GM21526 (cell line): ENCODE data around the gene VAMP5.
A peak's percentile ranks its signal among the peaks of the same experiment; 100 is the strongest.
"Not testable (repeated sequence)": the region's sequence is repeated elsewhere in the genome, so short reads cannot be mapped to it uniquely, and the experiment has no call there.

Experiments
- ATAC-seq: cut with Tn5 transposase; IDR thresholded peaks from one replicate; pipeline ENCODE4 v1.9.1; 2021; ENCODE audit warnings: moderate library complexity; ENCODE audit not compliant: unreplicated experiment, low FRiP score

Gene VAMP5

DNA sequence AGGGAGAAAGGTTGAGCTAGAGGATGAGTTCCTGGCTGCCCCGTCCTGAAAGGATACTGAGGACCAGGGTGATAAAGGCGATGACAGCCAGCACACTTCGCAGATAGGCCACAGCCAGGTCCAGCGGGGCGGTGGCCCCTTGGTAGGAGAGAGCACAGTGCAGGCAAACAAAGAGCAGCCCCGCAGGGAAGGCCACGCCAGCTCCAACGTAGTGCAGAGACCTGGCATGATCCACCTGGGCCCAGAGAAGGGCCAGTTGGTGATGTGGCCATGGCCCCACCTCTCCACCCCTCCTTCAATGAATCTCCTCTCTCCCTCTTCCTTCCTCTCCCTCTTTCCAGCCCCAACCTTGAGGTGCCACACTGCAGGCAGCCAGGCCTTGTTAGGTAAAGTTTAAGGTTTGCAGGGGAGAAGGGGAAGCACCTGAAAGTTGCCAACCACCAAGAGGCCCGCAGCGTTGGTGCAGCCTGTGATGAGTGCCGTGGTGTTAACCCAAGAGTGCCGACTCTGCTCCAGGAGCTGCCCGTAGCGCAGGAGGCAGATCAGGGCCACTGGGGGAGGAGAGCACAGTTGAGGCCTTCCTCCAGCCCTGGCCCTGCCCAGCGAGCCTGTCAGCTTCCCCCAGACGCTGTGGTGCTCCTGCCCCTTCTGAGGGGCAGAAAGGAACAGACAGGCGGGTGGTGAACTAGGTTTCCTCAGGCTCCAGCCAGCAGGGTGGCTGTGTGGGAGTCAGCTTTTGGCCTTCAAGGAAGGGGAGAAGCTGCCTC is 15.4 kb downstream of the VAMP5 start:
- ATAC-seq = no peak

DNA sequence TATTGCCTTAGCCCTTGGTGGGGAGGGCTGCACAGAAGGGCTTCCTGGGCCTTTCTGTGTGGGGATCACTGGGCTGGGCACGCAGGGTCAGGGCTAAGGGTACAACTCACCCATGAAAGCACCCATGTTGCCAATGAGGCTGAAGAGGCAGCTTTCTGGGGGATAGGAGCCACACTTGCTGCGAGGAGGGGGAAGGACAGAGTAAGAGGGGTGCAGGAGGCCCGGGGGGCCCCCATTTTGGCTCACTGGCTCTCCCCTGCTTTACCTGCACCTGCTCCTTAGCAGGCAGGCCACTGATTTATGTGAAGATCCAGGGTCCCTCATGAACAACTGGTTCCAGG is 16.0 kb downstream of the VAMP5 start:
- ATAC-seq = no peak

DNA sequence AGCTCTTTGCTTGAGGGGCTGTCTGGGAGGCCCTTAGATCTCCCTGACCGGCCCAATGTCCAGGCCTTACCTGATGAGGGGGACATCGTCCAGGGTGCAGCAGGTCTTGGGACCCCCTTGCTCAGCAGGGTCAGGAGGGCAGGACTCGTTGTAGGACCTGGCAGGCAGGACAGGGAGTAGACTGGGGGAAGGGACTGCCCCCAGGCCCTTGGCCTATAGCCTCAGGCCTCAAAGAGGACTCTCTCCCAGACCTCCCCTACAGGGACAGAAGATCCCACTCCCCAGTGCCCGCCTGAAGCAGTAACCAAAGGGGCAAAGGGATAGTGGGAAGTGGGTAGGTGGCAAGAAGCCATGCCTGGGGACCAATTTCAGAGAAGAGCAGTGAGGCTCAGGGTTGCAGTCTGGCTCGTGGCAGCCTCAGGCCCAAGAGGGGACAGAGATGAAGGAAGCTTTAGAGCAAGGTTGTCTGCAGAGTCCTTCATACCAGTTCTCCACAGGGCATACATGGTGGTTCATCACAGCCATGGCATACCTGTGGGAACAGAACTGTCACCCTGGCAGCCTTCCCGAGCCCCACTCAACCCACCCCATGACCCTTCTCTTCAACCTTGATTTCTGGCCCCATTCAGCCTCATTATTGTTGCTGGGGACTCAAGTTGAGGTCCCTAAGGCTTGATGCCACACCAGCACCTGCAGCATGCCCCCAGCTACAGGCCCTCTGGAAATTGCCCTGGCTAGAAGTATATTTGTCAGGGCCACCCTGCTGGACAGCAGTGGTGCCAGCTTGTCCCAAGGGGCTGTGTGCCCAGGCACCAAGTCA is 16.9 kb downstream of the VAMP5 start:
- ATAC-seq = no peak

DNA sequence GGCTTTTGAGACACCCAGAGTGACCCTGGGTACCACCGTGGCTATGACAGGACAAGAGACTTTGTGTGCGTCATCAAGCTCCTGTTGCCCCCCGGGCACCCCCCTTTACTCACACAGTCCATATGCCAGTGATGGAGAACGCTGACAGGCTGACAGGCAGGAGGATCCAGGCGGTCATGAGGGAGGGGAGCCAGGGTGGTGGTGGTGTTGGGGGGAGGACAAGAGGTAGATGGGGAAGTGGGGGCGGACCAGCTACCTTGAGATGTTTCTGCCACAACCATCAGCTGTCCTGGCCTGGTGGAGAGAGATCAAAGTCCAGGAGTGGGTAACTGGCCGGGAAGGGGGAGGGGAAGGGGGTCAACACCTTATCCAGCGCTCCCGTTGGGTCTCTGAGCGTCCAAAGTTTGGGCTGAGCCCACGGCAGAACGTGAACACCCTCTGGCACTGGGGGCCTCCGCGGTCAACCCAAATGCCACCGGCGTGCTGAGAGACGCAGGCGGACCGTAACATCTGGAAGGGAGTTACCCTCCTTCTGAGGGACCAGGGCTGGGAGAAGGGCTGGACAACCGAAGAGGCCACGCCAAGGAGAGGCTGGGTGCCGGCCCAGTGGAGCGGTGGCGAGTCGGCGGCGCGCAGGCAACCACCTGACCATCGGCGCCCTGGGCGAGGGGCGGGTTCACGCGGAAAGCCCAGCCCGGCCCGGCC is 17.7 kb downstream of the VAMP5 start:
- peak; percentile 31 for ATAC-seq

DNA sequence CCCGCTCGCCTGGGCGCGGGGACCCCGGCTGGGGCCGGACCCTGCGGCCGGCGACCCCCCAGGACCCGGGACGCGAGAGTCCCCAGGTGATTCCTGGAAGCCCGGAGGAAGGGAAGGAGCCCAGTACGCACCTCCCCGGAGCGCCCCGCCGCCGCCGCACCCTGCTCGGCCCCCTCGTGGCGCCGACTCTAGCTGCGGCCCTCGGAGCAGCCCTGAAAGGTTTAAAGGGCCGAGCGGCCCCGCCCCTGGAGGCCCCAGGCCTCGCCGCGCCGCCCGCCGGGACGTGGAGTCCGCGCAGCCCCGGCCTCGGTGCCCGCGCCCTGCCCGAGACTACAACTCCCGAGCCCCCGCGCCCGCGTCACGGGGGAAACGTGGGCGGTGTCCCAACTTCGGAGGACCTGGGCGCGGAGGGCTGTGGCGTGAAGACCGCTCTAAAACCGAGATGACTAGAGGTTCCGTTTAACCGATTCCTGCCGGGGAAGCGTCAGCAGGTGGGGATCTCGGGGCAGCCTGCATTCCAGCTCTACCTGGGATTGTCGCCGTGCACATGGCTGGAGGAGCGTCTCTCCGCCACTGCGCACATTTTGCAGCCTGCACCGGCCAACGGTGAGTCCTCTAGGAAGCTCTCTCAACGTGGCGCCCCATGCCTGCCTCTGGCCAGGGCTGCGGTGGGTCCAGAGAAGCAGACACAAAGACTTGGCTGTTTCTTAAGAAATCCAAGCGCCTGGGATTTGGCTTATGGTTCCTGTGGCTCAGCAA is 18.4 kb downstream of the VAMP5 start, which contains the start of gene TMEM150A:
TMEM150A (minus strand) TSS at position 223 of the 759 bp plus-strand sequence. CDS start 750 bp downstream, outside the sequence.
- ATAC-seq = peak; percentile 88

DNA sequence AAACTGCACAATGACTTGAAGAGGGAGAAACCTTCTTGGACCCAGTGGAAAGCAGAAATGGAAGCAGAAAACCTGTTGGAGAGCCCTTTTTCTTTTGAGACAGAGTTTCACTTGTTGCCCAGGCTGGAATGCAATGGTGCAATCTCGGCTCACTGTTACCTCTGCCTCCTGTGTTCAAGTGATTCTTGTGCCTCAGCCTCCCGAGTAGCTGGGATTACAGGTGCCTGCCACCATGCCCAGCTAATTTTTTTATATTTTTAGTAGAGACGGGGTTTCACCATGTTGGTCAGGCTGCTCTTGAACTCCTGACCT is 19.9 kb downstream of the VAMP5 start:
- ATAC-seq = not testable (repeated sequence)

DNA sequence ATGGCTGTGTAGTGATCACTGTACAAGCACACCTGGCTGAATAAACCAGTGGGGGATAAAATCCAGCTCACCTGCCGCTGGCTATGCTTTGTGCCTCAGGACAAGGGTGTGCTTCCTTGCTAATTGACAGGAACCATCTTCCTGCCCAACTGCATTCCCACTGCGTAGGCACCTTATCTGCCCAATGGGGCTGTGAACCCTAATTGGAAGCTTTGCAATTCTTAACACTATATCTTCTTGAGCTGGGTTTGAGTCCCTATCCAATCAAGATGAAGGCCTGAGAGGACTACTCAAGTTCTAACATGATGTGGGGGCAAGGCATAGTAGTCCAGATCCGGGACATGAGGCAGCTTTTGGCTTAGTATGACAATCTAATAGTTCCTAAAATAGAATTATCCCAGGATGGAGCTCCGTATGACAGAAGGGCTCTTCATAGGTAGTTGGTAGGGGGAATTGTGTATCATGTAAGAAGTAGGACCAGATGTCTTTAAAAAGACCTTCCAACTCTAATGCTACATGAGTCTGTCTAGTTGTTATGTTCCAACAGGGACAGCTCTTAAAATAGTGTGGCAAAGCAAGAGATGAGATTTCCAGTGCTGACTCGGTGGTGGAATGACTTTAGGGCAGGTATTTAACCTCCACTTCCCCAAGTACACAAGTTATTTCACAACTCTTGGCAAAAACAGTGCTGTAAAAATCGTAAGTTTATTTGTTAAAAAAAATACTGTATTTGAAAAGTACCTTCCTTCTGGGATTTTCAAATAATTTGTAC is 20.5 kb downstream of the VAMP5 start:
- no peak for ATAC-seq

DNA sequence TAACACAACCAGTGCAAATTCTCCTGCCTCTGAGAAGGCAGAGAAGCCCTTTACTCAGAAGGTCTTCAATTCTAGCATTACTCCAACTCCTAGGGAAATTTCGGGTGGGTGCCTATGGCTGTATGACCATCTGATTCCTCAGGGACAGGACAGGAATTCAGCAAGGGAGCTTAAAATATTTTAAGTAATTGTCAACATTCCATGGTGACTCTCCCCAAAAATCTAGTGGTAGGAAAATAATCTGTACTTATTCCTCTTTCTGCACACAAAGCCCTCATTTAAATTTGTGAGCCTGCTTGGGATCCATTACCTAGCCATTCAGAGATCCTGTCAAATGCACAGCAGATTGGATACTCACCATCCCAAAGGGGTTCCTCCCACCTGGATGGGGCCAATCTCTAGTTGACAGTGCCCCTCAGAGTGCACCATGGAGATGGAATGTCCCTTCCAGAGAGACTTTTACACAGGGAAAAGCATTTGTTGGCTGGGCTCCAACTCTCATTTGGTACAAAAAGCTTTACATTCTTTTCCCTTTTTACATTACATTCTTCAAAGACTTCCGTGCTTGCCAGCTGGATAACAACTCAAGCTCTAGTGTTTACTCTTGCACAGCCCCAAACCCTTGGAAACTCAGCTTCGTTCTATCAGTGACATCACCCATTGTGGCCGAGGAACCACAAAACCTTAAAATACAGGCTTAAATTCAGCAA is 21.3 kb downstream of the VAMP5 start:
- ATAC-seq = no peak

DNA sequence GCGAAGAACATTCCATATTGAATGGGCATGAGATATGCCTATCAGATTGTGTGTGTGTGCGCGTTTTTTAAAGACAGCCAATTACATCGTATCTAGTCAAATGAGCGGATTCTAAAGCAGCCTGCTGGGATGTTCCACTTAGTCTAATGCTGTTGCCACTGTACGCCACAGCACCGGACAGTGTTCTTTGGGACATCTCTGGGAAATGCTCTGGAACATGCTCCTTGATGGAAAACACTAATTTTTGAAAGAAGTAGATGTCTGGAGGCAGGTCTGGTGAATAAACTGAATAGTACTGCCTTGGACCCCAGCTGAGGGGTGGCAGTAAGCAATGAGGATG is 21.9 kb downstream of the VAMP5 start:
- no peak for ATAC-seq

DNA sequence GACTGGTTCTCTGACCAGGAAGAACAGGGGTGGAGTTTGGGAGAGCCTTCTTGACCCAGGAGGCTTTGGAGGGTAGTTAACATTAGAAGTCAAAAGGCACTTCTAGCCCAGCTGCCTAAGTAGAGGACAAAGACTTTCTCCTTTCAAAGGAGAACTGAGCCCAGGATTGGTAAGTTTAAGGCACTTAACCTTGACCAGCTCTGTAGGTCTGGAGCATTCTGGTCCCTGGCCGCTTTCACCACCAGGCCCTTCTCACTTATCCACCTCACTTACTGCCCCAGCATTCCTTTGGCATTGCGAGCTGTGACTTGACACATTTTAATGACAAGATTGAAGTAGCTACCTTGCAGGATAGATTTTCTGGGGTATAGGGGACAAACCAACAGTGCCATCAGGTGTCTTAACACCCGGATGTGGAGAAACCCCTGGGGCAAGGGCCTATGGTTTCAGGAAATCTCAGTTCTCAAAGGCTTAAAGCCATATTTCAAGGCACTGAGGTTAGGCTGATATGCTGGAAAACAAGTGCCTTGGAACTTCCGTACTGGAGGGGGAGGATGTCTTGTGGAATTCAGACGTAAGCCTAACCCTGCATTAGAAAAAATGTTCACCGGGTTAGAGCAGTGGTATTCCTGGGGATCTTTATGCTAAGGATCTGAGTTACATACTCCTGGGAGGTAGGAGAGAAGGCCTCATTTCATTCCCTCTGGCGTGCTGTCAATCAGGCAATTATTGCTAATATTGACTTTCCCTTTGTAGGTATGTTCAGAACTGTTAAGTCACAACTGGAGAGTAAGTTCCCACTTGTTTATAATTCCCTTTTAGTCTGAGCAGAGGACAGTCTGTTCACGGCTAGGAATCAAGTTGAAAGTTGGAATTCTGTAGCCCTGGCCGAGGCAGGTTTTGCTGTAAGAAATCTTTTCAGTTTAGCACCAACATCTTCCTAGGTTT is 23.3 kb downstream of the VAMP5 start:
- ATAC-seq = no peak

DNA sequence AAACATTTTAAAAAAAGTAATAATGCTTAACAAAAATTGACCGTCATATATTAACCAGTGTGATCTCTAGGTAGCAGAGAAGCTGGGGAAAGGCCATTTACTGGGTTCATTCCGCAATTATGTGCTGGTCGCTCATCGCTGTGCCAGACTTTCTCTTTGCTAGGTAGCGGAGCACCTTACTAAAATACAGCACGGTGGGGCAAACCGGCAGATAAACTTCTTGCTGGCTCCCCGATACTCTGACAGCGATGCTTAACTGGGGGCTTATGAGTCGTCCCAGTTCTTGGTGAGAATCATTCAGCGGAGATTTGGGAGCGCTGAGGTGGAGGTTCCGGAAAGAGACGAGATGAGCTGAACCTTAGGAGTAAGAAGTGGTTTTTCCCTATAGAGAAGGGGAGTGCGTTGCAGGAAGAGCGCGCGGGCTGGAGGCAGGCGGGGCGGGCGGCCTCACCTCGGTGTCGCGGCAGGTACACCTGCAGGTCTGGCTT is 27.0 kb downstream of the VAMP5 start:
- ATAC-seq = no peak

DNA sequence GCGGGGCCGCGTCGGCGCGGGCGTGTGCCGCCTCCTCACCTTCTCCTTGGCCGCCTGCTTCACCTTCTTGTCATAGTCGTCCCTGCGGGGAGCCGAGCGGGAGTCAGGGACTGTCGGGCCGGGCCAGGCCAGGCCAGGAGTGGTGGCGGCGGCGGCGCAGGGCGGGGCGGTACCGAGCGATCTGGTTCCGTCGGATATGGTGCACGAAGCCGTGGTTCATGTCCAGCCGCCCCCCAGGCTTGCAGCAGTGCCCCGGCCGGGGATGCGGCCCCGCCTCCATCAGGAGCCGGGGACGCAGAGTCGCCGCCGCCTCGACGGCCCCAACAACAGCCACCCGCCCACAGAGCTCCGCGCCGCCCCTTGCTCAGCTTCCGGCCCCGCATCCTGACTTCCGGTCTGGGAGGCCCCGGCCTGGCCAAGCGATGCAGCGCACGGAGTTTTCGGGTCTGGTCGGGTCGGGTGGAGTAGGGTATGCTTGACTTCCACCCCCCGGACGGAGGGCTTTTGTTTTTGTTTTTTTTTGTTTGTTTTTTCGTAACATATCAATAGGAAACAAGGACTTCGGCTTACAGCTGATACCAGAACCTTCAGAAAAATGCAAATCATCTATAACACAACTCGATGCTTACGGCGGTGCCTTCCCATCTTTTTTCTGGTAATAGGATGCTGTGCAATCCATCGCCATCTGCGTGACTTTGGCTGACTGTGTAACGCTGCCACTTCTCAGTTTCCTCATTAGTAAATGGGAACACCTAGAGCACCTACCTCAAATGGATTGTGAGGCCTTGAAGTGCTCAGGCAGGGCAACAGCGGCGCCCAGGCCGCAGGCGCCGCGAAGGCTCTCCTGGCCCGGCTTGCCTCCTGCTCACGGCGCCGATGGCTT is 27.7 kb downstream of the VAMP5 start, which contains the start of gene C2orf68:
C2orf68 (minus strand) TSS at position 362 of the 883 bp plus-strand sequence; CDS start at position 280, 82 bp downstream.
- ATAC-seq = peak; percentile 60

DNA sequence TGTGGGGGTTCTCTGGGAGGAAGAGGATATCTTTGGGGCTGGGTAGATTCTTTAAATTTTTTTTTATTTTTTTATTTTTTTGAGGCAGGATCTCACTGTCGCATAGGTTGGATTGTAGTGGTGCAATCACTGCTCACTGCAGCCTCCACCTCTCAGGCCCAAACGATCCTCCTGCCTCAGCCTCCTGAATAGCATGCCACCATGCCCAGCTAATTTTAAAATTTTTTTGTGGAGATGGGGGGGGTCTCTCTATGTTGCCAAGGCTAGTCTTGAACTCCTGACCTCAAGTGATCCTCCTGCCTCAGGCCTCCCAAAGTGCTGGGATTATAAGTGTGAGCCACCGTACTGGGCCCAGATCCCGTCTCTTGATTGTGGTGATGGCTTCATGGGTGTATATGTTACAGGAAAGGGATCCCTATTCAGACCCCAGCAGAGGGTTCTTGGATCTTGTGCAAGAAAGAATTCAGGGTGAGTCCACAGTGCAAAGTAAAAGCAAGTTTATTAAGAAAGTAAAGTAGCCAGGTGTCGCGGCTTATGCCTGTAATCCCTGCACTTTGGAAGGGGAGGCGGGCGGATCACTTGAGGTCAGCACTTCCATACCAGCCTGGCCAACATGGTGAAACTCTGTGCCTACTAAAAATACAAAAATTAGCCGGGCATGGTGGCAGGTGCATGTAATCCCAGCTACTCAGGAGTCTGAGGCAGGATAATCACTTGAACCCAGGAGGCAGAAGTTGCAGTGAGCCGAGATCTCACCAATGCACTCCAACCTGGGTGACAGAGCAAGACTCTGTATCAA is 29.7 kb downstream of the VAMP5 start:
- ATAC-seq = no peak

DNA sequence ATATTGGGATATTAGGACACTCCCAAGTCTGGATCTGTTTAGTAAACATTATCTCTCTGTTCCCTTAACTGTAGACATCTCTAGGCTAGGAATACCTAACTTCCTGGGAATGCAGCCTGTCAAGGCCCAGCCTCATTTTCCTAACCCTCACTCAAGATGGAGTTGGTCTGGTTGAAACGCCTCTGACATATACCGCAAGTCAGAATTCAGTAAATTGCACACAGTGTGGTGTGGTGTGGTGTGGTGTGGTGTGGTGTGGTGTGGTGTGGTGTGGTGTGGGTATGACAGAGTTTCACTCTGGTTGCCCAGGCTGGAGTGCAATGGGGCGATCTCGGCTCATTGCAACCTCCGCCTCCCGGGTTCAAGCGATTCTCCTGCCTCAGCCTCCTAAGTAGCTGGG is 30.5 kb downstream of the VAMP5 start:
- not testable (repeated sequence) for ATAC-seq

DNA sequence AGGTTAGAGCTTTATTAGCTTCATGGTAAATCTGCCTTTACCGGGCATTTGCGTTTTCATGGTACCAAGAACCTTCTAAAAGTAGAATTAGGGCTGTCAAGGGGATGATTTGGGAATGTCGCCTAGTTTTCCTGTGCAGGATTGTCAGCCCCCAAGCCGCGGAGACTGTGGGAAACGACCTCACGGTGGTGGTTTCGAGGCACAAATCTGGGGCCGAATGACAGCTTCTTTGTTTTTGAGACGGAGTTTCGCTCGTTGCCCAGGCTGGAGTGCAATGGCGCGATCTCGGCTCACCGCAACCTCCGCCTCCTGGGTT is 31.1 kb downstream of the VAMP5 start:
- no peak for ATAC-seq

DNA sequence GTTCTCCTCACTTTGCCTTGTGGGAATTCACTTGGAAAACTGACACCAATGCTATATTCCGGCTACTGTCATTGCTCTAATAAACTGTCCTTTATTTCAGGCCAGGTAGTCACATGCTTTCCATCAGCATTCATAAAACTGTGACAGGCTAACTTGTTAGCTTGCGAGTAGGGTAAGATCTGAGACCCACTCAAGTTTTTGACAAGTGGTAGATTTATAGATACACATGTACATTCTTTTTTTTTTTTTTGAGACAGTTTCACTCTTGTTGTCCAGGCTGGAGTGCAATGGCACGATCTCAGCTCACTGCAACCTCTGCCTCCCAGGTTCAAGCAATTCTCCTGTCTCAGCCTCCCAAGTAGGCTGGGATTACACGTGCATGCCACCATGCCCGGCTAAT is 33.5 kb downstream of the VAMP5 start:
- ATAC-seq = not testable (repeated sequence)
